LNCAP (cell line): ENCODE data around the gene SH3RF2.

Experiments used
- TF ChIP-seq, protein P1 (sequence below): fragments of 450-650 bp; IDR thresholded peaks from 2 replicates; pipeline ENCODE4 v1.5.1; 2017; ENCODE audit warnings: mild to moderate bottlenecking

The SH3RF2 gene

DNA sequence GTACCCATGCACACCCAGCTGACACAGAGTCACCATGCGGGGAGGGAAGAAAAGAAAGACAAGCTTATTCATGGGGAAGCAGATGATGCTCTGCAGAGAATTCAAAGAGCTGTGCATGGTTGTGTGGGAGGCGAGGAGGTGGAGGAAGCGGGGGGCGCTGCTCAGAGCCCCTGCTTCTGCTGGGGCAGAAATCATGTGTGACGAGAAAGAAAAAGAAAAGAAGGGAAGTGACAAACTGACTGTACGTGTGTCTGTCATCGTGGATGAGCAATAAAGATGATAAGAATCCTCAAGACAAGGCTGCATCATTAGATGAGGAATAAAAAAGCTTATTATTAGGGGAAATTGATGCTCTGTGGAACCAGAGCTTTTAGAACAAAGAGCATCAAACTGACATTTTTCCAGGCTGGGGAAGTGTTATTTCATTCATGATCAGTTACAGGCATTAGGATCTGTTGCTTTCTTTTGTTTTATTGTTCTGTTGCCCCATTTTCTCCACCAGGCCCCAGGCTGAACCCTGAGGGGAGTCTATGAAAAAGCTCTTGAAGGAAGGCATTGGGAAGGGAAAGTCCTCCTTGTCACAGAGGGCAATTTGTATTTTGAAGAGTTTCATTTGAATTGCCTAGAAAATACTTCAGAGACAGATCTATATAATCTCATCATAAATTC, 20.3 kb upstream of the SH3RF2 start:
- TF ChIP-seq, protein P1, sequence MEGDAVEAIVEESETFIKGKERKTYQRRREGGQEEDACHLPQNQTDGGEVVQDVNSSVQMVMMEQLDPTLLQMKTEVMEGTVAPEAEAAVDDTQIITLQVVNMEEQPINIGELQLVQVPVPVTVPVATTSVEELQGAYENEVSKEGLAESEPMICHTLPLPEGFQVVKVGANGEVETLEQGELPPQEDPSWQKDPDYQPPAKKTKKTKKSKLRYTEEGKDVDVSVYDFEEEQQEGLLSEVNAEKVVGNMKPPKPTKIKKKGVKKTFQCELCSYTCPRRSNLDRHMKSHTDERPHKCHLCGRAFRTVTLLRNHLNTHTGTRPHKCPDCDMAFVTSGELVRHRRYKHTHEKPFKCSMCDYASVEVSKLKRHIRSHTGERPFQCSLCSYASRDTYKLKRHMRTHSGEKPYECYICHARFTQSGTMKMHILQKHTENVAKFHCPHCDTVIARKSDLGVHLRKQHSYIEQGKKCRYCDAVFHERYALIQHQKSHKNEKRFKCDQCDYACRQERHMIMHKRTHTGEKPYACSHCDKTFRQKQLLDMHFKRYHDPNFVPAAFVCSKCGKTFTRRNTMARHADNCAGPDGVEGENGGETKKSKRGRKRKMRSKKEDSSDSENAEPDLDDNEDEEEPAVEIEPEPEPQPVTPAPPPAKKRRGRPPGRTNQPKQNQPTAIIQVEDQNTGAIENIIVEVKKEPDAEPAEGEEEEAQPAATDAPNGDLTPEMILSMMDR: no peak

DNA sequence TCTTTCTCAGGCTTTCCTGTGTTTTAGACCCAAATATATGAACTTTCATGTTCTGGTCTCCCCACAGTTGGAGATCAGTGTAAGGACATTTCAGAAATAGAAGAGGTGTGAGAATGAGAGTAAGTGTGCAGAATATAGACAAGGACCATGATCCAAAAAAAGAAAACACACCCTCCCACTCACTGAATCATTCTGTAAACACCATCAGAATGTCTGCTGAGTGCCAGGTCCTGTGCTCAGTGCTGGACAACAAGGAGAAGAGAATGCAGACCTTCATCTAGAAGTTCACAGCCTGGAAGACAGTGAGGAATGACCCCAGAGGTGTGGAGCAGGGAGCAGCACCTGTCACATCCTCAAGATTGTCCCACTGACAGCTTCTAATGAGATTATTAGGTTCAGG, 19.1 kb upstream of the SH3RF2 start:
- TF ChIP-seq, protein P1: no peak

DNA sequence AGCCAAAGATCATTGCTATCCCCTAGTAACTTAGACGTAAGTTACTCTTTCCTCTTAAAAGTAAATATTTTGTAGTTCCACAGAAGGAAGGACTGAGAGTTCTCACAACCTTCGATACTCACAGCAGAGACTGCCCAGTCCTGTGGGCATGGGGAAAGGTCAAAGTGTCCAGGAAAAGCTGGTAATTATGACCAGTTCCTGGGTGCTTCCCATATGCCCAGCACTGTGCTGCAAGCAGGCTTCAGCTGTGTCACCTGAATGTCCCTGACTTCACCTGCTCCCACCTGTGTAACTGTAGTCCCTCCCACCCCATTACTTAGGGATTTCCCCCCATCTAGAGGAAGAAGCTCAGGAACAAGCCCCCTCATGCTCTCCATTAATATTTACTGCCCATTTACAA, 18.0 kb upstream of the SH3RF2 start:
- TF ChIP-seq, protein P1: no peak

DNA sequence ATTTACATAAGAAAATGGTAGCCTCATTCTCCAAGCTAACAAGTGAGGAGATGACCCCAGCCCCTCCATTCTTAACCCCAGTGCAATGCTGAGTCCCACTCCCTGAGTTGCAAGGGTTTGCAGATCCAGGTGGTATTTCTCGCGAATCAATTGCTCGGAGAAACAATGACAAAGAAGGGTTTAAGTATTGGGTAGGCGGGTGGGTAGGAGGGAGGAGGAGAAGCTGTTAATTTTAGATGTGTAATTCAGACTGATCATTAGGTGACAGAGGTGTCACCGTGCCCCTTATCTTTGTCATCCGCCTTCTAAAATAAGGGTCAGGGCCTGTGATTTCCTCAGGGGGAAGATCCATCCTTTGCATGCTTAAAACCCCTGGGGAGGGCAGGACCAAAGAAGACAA, 17.0 kb upstream of the SH3RF2 start:
- TF ChIP-seq, protein P1: no peak

DNA sequence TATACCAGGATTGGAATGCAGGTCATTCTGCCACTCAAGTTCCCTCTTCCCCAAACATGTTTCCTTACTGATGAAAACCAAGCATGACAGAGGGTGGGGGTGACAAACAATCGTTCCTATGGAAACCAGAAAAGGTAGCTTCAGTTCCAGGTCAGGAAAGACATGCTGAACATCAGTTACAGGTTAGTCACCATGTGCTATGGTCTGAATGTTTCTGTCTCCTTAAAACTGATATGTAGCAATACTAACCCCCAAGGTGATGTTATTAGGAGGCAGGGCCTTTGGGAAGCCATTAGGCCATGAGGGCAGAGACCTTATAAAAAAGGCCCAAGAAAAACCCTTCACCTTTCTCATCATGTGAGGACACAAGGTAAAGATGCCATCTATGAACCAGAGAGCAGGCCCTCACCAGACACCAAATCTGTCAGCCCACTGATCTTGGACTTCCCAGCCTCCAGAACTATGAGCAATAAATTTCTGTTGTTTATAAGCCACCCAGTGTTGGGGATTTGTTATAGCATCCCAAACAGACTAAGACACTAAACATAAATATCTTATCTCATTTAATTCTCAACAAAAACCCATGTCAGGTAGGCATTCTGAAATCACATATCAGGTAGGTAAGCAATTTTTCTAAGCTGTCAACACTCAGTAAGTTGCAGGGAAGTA, 15.7 kb upstream of the SH3RF2 start:
- TF ChIP-seq, protein P1: no peak

DNA sequence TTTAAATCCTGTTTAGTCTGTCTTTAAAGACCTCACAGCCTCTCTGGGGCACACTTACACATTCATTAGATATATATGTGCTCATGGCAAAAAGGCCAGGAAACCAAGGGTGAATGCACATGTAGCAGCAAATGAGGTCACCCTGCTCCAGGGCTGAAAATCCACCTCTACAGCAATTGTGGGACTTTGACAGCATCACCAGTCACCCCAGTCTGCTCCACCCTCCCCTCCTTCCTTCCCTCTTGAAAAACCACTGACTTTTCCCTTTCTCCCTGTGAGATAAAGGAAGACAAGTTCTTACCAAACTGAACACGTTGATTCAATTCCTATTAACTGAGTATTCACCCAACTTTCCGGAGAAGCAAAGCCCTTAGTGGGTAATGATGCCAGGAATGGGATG, 15.2 kb upstream of the SH3RF2 start:
- TF ChIP-seq, protein P1: no peak

DNA sequence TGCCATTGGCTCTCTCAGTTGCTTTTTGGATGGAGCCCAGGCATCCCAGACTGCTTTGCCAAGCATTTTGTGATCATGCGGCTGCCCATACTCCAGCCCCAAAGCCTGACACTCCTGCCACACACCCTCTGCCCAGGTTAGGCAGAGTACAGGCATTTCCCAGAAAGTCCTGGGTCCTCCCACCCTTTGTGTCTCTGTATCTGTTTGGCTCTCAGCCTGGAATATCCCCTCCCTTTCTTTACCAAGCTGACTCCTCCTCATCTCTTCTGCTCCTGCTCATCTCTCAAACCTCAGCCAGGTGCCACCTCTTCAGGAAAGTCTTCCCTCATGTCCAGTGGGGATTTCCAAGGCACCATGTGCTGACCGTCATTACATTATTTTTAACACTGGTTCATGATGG, 14.3 kb upstream of the SH3RF2 start:
- TF ChIP-seq, protein P1: no peak
